ENCODE results near the gene TOPORS. TPM values are rescaled to one million over a fixed set of nuclear protein-coding genes. Genes with fewer than 3 reads are reported as not detected.

TOPORS gene
- polyA plus RNA-seq, 1 experiment: 20.4 TPM

DNA sequence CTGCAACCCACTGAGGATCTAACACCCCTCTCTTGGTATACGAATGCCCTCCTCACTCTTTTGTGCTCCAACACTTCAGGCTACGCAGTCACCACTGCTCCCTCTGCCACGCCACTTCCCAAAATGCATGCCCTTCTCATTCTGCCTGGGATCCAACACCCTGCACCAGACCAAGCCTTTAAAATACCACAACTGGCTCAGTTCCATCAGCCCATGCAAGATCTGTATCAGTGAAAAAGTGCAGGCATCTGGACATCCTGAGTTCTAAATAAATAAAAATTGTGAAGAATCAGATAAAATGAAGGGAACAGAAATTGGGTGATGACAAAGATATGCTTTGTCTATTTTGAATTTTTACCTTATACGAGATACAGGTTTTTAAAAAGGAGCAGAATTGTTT lies 17.9 kb upstream of the TOPORS start:
- no peak overlapping the region for H3K27ac ChIP-seq (ENCODE audit: low read depth, low read length)
- TF ChIP-seq, protein P1, sequence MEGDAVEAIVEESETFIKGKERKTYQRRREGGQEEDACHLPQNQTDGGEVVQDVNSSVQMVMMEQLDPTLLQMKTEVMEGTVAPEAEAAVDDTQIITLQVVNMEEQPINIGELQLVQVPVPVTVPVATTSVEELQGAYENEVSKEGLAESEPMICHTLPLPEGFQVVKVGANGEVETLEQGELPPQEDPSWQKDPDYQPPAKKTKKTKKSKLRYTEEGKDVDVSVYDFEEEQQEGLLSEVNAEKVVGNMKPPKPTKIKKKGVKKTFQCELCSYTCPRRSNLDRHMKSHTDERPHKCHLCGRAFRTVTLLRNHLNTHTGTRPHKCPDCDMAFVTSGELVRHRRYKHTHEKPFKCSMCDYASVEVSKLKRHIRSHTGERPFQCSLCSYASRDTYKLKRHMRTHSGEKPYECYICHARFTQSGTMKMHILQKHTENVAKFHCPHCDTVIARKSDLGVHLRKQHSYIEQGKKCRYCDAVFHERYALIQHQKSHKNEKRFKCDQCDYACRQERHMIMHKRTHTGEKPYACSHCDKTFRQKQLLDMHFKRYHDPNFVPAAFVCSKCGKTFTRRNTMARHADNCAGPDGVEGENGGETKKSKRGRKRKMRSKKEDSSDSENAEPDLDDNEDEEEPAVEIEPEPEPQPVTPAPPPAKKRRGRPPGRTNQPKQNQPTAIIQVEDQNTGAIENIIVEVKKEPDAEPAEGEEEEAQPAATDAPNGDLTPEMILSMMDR (IDR thresholded peaks at IDR 0.05; ENCODE audit: low read depth, low read length): no peak
- H3K27me3 ChIP-seq (ENCODE audit: control insufficient read depth, insufficient read depth, low read length): no peaks in the 10 kb centered on the region
- ChIA-PET CTCF (no interaction called here), POLR2A (no interaction called here)
- DNase-seq (ENCODE audit: low read depth, low spot score): no peak
- no peaks in the 10 kb centered on the region; the same call in 1 of the 2 replicates for H3K9me3 ChIP-seq (ENCODE audit: control insufficient read depth, insufficient read depth, low read length)
- no peak overlapping the region for H3K4me3 ChIP-seq (ENCODE audit: low read depth, low read length)

DNA sequence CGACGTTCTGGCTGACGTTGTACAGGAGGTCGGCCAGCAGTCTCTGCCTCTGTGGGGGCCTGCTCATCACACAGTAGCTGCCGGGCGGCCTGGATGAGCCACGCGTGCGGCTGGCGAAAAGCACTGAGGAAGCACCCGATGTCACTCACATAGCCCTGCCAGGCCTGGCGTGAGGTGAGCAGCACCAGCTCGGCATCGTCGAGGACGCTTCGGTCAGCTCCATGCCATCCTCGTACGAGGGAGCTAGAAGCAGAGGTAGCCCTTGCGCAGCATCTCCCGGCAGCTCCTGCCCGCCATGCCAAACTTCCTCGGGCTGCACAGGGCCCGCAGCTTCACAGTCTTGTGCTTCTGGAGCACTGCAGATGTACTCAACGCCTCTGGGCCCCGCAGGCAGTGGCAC lies 14.4 kb upstream of the TOPORS start:
- no peak overlapping the region for H3K27ac ChIP-seq (ENCODE audit: low read depth, low read length)
- POLR2A ChIA-PET: no interaction called here
- DNase-seq (ENCODE audit: low read depth, low spot score): no peak
- H3K9me3 ChIP-seq (ENCODE audit: control insufficient read depth, insufficient read depth, low read length): no peaks in the 10 kb centered on the region
- TF ChIP-seq, protein P1 (IDR thresholded peaks at IDR 0.05; ENCODE audit: low read depth, low read length): no peak
- no peaks in the 10 kb centered on the region for H3K27me3 ChIP-seq (ENCODE audit: control insufficient read depth, insufficient read depth, low read length)
- CTCF ChIA-PET: interaction anchor here (3.2 to 7.7 kb wide), 2 partner anchors 13 to 188 kb away, joined by 17 to 69 read pairs; no protein-coding TSS in a partner anchor
- no peak overlapping the region for H3K4me3 ChIP-seq (ENCODE audit: low read depth, low read length)

DNA sequence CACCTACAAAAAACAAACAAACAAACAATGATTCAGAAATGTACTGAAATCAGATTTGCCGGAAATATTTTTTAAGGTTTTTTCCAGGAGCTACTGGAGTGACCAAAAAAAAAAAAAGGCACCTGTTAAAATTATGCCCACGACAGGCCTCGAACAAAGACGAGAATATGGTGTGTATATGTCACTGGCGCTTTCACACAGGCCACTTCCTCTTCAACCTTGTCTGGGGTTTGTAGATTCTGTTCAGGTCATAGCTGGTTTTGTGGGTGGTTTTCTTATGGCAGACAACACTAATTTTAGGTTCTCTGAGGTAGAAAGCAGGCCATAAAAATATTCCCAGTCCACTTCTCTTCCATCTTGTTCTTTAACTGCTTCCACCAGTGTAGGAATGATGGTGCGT lies 13.6 kb upstream of the TOPORS start:
- TF ChIP-seq, protein P1 (IDR thresholded peaks at IDR 0.05; ENCODE audit: low read depth, low read length): no peak
- ChIA-PET POLR2A (no interaction called here), CTCF (interaction anchor here (1.2 to 7.7 kb wide), 3 partner anchors 14 to 187 kb away, joined by 3 to 69 read pairs (median 17); no protein-coding TSS in a partner anchor)
- Histone ChIP-seq H3K9me3 (ENCODE audit: control insufficient read depth, insufficient read depth, low read length) (no peaks in the 10 kb centered on the region), H3K4me3 (ENCODE audit: low read depth, low read length) (no peak overlapping the region), H3K27ac (ENCODE audit: low read depth, low read length) (no peak overlapping the region), H3K27me3 (ENCODE audit: control insufficient read depth, insufficient read depth, low read length) (no peaks in the 10 kb centered on the region)
- DNase-seq (ENCODE audit: low read depth, low spot score): no peak

DNA sequence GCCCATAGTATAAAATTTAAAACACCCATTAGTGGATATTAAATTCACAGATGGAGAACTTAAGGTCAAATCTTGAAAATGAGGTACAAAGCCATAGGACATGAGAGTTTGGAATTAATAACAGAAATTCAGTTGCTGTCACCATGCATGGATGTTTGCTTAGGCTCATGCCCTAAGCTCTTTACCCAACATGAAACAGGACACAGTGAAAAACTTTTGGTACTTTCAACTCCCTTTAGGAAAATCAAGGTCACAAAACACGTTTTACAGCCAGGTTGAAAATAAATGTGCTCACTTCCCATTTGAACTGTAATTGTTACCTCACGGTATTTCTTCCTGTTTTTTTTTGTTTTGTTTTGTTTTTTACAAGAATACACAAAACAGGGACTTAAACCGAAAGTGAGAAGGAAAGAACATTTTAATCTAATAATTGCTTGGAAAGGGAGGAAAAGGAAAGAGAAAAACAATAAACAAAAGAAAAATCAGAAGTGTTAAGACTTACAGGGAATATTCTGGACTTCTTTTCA lies 6.1 kb upstream of the TOPORS start:
- POLR2A ChIA-PET: no interaction called here
- no peak overlapping the region for H3K27ac ChIP-seq (ENCODE audit: low read depth, low read length)

DNA sequence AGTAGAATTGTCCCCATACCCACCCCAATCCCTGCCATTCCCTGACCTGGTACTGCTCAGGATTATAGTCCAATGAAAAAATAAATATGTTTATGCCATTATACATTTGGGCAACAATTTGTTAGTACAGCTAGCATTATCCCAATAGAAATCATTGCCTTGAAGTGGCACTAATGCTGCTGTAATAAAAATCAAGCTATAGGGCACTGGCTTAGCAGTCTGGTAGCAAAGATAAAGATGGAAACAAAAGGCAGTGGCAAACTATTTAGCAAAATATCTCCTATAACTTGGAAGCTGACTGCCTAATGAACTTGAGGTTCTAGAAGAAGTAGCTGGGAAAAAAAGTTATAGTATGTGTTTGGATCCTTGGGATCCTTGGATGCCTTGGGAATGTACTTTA lies 2.2 kb upstream of the TOPORS start:
- CTCF ChIA-PET: interaction anchor here (1.4 to 10.9 kb wide), 3 partner anchors 17 to 176 kb away, joined by 6 to 106 read pairs (median 12); no protein-coding TSS in a partner anchor
- POLR2A ChIA-PET: no interaction called here
- TF ChIP-seq, protein P1 (IDR thresholded peaks at IDR 0.05; ENCODE audit: low read depth, low read length): no peak

More for the DNA sequence above, 6.1 kb upstream of the TOPORS start:
- TF ChIP-seq, protein P1 (IDR thresholded peaks at IDR 0.05; ENCODE audit: low read depth, low read length): no peak
- Histone ChIP-seq H3K9me3 (ENCODE audit: control insufficient read depth, insufficient read depth, low read length) (no peaks in the 10 kb centered on the region), H3K27me3 (ENCODE audit: control insufficient read depth, insufficient read depth, low read length) (no peaks in the 10 kb centered on the region), H3K4me3 (ENCODE audit: low read depth, low read length) (no peak overlapping the region)
- CTCF ChIA-PET: interaction anchor here (1.6 to 3.1 kb wide), 4 partner anchors 14 to 179 kb away, joined by 6 to 24 read pairs (median 10); no protein-coding TSS in a partner anchor
- no peak for DNase-seq (ENCODE audit: low read depth, low spot score)

More for the DNA sequence above, 2.2 kb upstream of the TOPORS start:
- no peaks in the 10 kb centered on the region for H3K9me3 ChIP-seq (ENCODE audit: control insufficient read depth, insufficient read depth, low read length)
- no peak for DNase-seq (ENCODE audit: low read depth, low spot score)
- no peaks in the 10 kb centered on the region for H3K27me3 ChIP-seq (ENCODE audit: control insufficient read depth, insufficient read depth, low read length)
- H3K4me3 ChIP-seq (ENCODE audit: low read depth, low read length): no peak overlapping the region
- H3K27ac ChIP-seq (ENCODE audit: low read depth, low read length): no peak overlapping the region

Measured in AG04450 (cell line).